Caco-2 (cell line): ENCODE data around the gene CNTN5. TPM values are rescaled to one million over a fixed set of nuclear protein-coding genes. Genes with fewer than 3 reads are reported as not detected.

ENCODE experiments used
- BruUV-seq: library from RNA; stranded (reverse); fragments of 400-500 nt; replicated peaks from 2 replicates; lab custom pipeline; 2021; lab: Mats Ljungman, UMichigan
- CTCF ChIA-PET: fragments of 300-600 bp; sonication (Branson Sonifier 250); formaldehyde crosslinking; loops from one replicate; lab custom pipeline; 2022; ENCODE audit warnings: antibody characterized with exemption; lab: Charles Lee
- POLR2A ChIA-PET: fragments of 300-600 bp; sonication (Branson Sonifier 250); formaldehyde crosslinking; loops from one replicate; lab custom pipeline; 2022; ENCODE audit warnings: antibody characterized with exemption; lab: Charles Lee
- DNase-seq, 2 experiments: peaks; one replicate each; pipeline versions ENCODE4 v3.0.0 to v3.0.0-alpha.2; 2020 to 2022
- H3K27me3 ChIP-seq: replicated peaks from 2 replicates; pipeline ENCODE4 v1.6.0; 2011; ENCODE audit warnings: low read length; ENCODE audit not compliant: control insufficient read depth, insufficient read depth
- H3K36me3 ChIP-seq: 2 replicates; pipeline ENCODE4 v1.5.1; 2011; ENCODE audit warnings: low read length; ENCODE audit not compliant: control insufficient read depth, insufficient read depth
- H3K4me1 ChIP-seq: fragments of 250-450 bp; sonication (Bioruptor Pico); 2 replicates; pipeline ENCODE4 v1.5.1; 2020; ENCODE audit warnings: mild to moderate bottlenecking
- H3K4me3 ChIP-seq: 2 replicates; pipeline ENCODE4 v1.5.1; 2011; ENCODE audit warnings: low read depth, mild to moderate bottlenecking, control low read depth, low read length
- H3K9me3 ChIP-seq: fragments of 250-450 bp; sonication (Bioruptor Pico); 2 replicates; pipeline ENCODE4 v1.5.1; 2020; ENCODE audit warnings: mild to moderate bottlenecking, moderate library complexity
- H3K27ac Mint-ChIP-seq: one replicate; pipeline ENCODE4 v1.8.0; 2022; ENCODE audit warnings: mixed read lengths; ENCODE audit not compliant: unreplicated experiment
- H3K27me3 Mint-ChIP-seq: one replicate; pipeline ENCODE4 v1.8.0; 2022; ENCODE audit warnings: mixed read lengths; ENCODE audit not compliant: insufficient read depth, unreplicated experiment
- H3K36me3 Mint-ChIP-seq: one replicate; pipeline ENCODE4 v1.8.0; 2022; ENCODE audit warnings: mild to moderate bottlenecking, mixed read lengths; ENCODE audit not compliant: insufficient read depth, unreplicated experiment
- H3K4me1 Mint-ChIP-seq: one replicate; pipeline ENCODE4 v1.8.0; 2022; ENCODE audit warnings: low read depth, mixed read lengths; ENCODE audit not compliant: unreplicated experiment
- H3K4me3 Mint-ChIP-seq: one replicate; pipeline ENCODE4 v1.8.0; 2022; ENCODE audit warnings: mild to moderate bottlenecking, moderate library complexity, mixed read lengths; ENCODE audit not compliant: unreplicated experiment
- H3K9me3 Mint-ChIP-seq: one replicate; pipeline ENCODE4 v1.8.0; 2022; ENCODE audit warnings: mixed read lengths; ENCODE audit not compliant: unreplicated experiment
- intact Hi-C: fragments of 100-400 bp; cut with micrococcal nuclease; formaldehyde crosslinking; loops from one replicate; pipeline ENCODE4 v1.10.0; 2022; ENCODE audit not compliant: unreplicated experiment
- total RNA-seq: library from RNA; stranded (reverse); gene quantifications from 2 replicates; pipeline ENCODE4 v1.2.3, GENCODE V29; 2022
- TF ChIP-seq, protein P1 (sequence below), 2 experiments: fragments of 200-600 bp in 1 of 2; IDR thresholded peaks; 1 replicate in 1 of 2; 2 replicates in 1 of 2; pipeline versions ENCODE4 v1.5.1 to v1.8.0; 2011 to 2022; ENCODE audit warnings: antibody characterized with exemption in 1 of 2, control low read depth in 1 of 2, inconsistent platforms in 1 of 2, low read depth in 1 of 2, low read length in 1 of 2, mild to moderate bottlenecking in 1 of 2, moderate library complexity in 1 of 2; ENCODE audit not compliant: insufficient read depth in 1 of 2, severe bottlenecking in 1 of 2, unreplicated experiment in 1 of 2

The CNTN5 gene
- total RNA-seq, 1 experiment from 2014 or later, result 1.00 TPM

DNA sequence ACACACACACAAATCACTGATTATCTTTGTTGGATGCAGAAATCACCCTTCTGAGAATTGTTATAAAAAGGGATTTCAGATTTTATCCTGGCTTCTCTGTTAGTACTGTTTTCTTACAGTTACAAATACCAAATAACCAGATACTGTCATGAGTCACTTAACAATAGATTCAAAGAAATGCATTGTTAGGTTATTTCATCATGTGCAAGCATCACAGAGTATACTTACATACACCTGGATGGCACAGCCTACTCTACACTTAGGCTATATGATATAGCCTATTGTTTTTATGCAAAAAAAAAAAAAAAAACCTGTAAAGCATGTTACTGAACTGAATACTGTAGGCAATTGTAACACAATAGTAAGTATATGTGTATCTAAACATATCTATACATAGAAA is 1347.1 kb downstream of the CNTN5 start:
- Mint-ChIP-seq H3K36me3 (no peaks in the 10 kb centered on the region), H3K9me3 (peaks cover 30% of the 10 kb centered on the region), H3K27me3 (no peaks in the 10 kb centered on the region), H3K4me3 (no peak overlapping the region), H3K4me1 (no peaks in the 10 kb centered on the region), H3K27ac (no peak overlapping the region)
- peaks cover 22% of the 10 kb centered on the region for H3K9me3 ChIP-seq
- no peaks in the 10 kb centered on the region for H3K36me3 ChIP-seq
- CTCF ChIA-PET, result no interaction called here
- H3K4me3 ChIP-seq, result no peak overlapping the region
- TF ChIP-seq, protein P1, sequence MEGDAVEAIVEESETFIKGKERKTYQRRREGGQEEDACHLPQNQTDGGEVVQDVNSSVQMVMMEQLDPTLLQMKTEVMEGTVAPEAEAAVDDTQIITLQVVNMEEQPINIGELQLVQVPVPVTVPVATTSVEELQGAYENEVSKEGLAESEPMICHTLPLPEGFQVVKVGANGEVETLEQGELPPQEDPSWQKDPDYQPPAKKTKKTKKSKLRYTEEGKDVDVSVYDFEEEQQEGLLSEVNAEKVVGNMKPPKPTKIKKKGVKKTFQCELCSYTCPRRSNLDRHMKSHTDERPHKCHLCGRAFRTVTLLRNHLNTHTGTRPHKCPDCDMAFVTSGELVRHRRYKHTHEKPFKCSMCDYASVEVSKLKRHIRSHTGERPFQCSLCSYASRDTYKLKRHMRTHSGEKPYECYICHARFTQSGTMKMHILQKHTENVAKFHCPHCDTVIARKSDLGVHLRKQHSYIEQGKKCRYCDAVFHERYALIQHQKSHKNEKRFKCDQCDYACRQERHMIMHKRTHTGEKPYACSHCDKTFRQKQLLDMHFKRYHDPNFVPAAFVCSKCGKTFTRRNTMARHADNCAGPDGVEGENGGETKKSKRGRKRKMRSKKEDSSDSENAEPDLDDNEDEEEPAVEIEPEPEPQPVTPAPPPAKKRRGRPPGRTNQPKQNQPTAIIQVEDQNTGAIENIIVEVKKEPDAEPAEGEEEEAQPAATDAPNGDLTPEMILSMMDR (IDR thresholded peaks at IDR 0.05; ENCODE audit: insufficient read depth in 1 of 2, low read depth in 1 of 2, low read length in 1 of 2, severe bottlenecking in 1 of 2, unreplicated experiment in 1 of 2), result no peak
- H3K4me1 ChIP-seq, result no peaks in the 10 kb centered on the region
- DNase-seq, result no peak
- H3K27me3 ChIP-seq, result no peaks in the 10 kb centered on the region
- BruUV-seq, result no TSS peak
- intact Hi-C loops, result no loop called here
- POLR2A ChIA-PET, result no interaction called here

DNA sequence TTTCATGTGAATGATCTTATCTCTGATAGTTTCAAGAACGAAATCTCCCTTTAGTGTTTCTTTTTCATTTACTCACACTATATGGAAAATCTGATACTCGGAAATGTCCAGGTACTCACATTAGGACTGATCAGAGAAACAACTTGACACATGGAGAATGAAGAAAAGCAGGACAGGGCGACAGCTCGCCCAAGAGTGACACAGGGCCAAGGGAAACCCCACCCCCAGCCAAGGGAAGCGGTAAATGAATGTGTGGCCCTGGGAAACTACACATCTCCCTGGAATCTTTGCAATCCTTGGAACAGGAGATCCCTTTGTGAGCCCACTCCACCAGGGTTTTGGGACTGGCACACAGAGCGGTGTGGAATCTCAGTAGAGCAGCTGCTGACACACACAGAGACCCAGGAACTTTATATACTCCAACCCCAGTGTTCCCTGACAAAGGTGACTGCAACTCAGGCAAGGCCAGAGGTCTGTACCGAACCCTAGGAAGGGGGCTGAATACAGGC is 1362.7 kb downstream of the CNTN5 start:
- Mint-ChIP-seq H3K4me1 (no peaks in the 10 kb centered on the region), H3K9me3 (peaks cover 38% of the 10 kb centered on the region), H3K4me3 (no peak overlapping the region), H3K36me3 (no peaks in the 10 kb centered on the region), H3K27ac (no peak overlapping the region), H3K27me3 (no peaks in the 10 kb centered on the region)
- TF ChIP-seq, protein P1 (IDR thresholded peaks at IDR 0.05; ENCODE audit: insufficient read depth in 1 of 2, low read depth in 1 of 2, low read length in 1 of 2, severe bottlenecking in 1 of 2, unreplicated experiment in 1 of 2), result no peak
- Histone ChIP-seq H3K4me1 (no peaks in the 10 kb centered on the region), H3K36me3 (no peaks in the 10 kb centered on the region), H3K9me3 (peaks cover 5% of the 10 kb centered on the region; the same call in 1 of the 2 replicates), H3K27me3 (no peaks in the 10 kb centered on the region), H3K4me3 (no peak overlapping the region)
- POLR2A ChIA-PET, result no interaction called here
- no peak for DNase-seq
- CTCF ChIA-PET, result no interaction called here
- intact Hi-C loops, result no loop called here
- BruUV-seq, result no TSS peak

DNA sequence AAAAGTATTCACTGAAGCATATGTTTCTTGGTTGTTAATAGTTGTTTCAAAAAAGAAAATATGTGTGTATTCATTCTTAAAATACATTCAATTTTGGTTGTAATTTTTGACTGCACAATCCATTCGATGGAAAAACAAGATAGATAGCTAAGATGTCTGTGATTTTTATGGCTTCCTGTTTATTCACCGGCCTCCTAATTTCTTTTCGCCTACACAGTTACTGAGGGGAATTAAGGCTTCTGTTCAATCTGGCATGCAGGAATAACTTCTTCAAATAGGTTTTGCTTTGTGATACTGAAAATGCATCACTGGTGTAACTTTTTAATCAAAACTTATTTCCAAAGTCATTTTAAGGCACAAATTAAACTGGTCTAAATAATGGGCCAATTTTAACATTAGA is 1375.5 kb downstream of the CNTN5 start:
- TF ChIP-seq, protein P1 (IDR thresholded peaks at IDR 0.05; ENCODE audit: insufficient read depth in 1 of 2, low read depth in 1 of 2, low read length in 1 of 2, severe bottlenecking in 1 of 2, unreplicated experiment in 1 of 2), result no peak
- intact Hi-C loops, result no loop called here
- POLR2A ChIA-PET, result no interaction called here
- Mint-ChIP-seq H3K36me3 (no peaks in the 10 kb centered on the region), H3K4me3 (no peak overlapping the region), H3K4me1 (peaks cover 18% of the 10 kb centered on the region), H3K27me3 (no peaks in the 10 kb centered on the region), H3K9me3 (peaks cover 45% of the 10 kb centered on the region), H3K27ac (no peak overlapping the region)
- no TSS peak for BruUV-seq
- Histone ChIP-seq H3K4me3 (no peak overlapping the region), H3K4me1 (peaks cover 21% of the 10 kb centered on the region), H3K9me3 (peaks cover 12% of the 10 kb centered on the region), H3K27me3 (no peaks in the 10 kb centered on the region), H3K36me3 (no peaks in the 10 kb centered on the region)
- no peak for DNase-seq
- CTCF ChIA-PET, result no interaction called here
